MM.1S (cell line): Measurements from ENCODE around the gene LIPJ.

Experiments
- DNase-seq: peaks from one replicate; pipeline ENCODE4 v3.0.0-alpha.2; 2015
- H2AFZ ChIP-seq: fragments of 300-600 bp; sonication (generic); 2 replicates; pipeline ENCODE4 v1.6.0; 2016; ENCODE audit warnings: antibody characterized with exemption, low read length
- H3F3A ChIP-seq: fragments of 300-600 bp; sonication (generic); 2 replicates; pipeline ENCODE4 v1.6.1; 2016; ENCODE audit warnings: mild to moderate bottlenecking, antibody characterized with exemption, low read length, moderate library complexity, mixed read lengths; ENCODE audit not compliant: insufficient read depth
- H3K27ac ChIP-seq: fragments of 300-600 bp; sonication (generic); 2 replicates; pipeline ENCODE4 v1.5.1; 2016; ENCODE audit warnings: mild to moderate bottlenecking, low read length
- H3K27me3 ChIP-seq: fragments of 300-600 bp; sonication (generic); replicated peaks from 2 replicates; pipeline ENCODE4 v1.6.0; 2016; ENCODE audit warnings: low read length; ENCODE audit not compliant: insufficient read depth
- H3K36me3 ChIP-seq: fragments of 300-600 bp; sonication (generic); replicated peaks from 2 replicates; pipeline ENCODE4 v1.6.1; 2016; ENCODE audit warnings: mild to moderate bottlenecking, low read length, mixed read lengths; ENCODE audit not compliant: insufficient read depth
- H3K4me1 ChIP-seq: fragments of 300-600 bp; sonication (generic); 2 replicates; pipeline ENCODE4 v1.6.1; 2016; ENCODE audit warnings: low read length, mixed read lengths
- H3K4me2 ChIP-seq: fragments of 300-600 bp; sonication (generic); 2 replicates; pipeline ENCODE4 v1.6.0; 2016; ENCODE audit warnings: low read depth, low read length
- H3K4me3 ChIP-seq: fragments of 300-600 bp; sonication (generic); 2 replicates; pipeline ENCODE4 v1.5.1; 2016; ENCODE audit warnings: low read length, mixed read lengths
- H3K79me2 ChIP-seq: fragments of 300-600 bp; sonication (generic); 2 replicates; pipeline ENCODE4 v1.6.1; 2016; ENCODE audit warnings: mixed run types, low read length, mixed read lengths
- H3K9ac ChIP-seq: fragments of 300-600 bp; sonication (generic); 2 replicates; pipeline ENCODE4 v1.6.1; 2016; ENCODE audit warnings: low read length, mixed read lengths
- H3K9me2 ChIP-seq: fragments of 300-600 bp; sonication (generic); replicated peaks from 2 replicates; pipeline ENCODE4 v1.6.1; 2016; ENCODE audit warnings: mild to moderate bottlenecking, low read length, mixed read lengths; ENCODE audit not compliant: insufficient read depth
- H3K9me3 ChIP-seq: fragments of 300-600 bp; sonication (generic); replicated peaks from 2 replicates; pipeline ENCODE4 v1.6.1; 2016; ENCODE audit warnings: mild to moderate bottlenecking, low read length, mixed read lengths; ENCODE audit not compliant: insufficient read depth
- H4K20me1 ChIP-seq: fragments of 300-600 bp; sonication (generic); 2 replicates; pipeline ENCODE4 v1.6.1; 2016; ENCODE audit warnings: mild to moderate bottlenecking, low read length, moderate library complexity, mixed read lengths; ENCODE audit not compliant: insufficient read depth
- CTCF ChIP-seq: fragments of 300-600 bp; sonication (generic); IDR thresholded peaks from 2 replicates; pipeline ENCODE4 v1.5.1; 2016; ENCODE audit warnings: antibody characterized with exemption, low read length, mixed read lengths
- EZH2 ChIP-seq: fragments of 300-600 bp; sonication (generic); optimal IDR thresholded peaks from 2 replicates; pipeline ENCODE3; 2017; ENCODE audit warnings: low read depth, mild to moderate bottlenecking, antibody characterized with exemption, low read length, mixed read lengths
- EZH2phosphoT487 ChIP-seq: fragments of 300-600 bp; sonication (generic); IDR thresholded peaks from 2 replicates; pipeline ENCODE4 v1.6.1; 2018; ENCODE audit warnings: antibody characterized with exemption, low read length

Gene LIPJ

GRCh38 chr10:88651101-88651551, 64.6 kb downstream of the LIPJ start:
- Histone ChIP-seq H3K9me3 (no peaks in the 10 kb centered on the region), H3K27ac (no peak overlapping the region), H3K27me3 (no peaks in the 10 kb centered on the region), H3F3A (no peaks in the 10 kb centered on the region), H3K4me2 (no peak overlapping the region), H3K4me1 (no peaks in the 10 kb centered on the region), H3K36me3 (no peaks in the 10 kb centered on the region), H2AFZ (no peak overlapping the region), H3K79me2 (no peaks in the 10 kb centered on the region), H4K20me1 (no peaks in the 10 kb centered on the region), H3K4me3 (no peak overlapping the region), H3K9me2 (no peaks in the 10 kb centered on the region), H3K9ac (no peak overlapping the region)
- no peak for DNase-seq
- no peak for TF ChIP-seq EZH2
- no peak for TF ChIP-seq CTCF
- TF ChIP-seq EZH2phosphoT487: no peak

- Histone ChIP-seq H3K9me2 (no peaks in the 10 kb centered on the region), H3K9me3 (no peaks in the 10 kb centered on the region), H3K36me3 (no peaks in the 10 kb centered on the region), H3F3A (no peaks in the 10 kb centered on the region), H3K4me1 (no peaks in the 10 kb centered on the region), H3K79me2 (no peaks in the 10 kb centered on the region), H3K27ac (no peak overlapping the region), H3K9ac (no peak overlapping the region), H3K4me3 (no peak overlapping the region), H4K20me1 (no peaks in the 10 kb centered on the region), H2AFZ (no peak overlapping the region), H3K4me2 (no peak overlapping the region), H3K27me3 (no peaks in the 10 kb centered on the region)
- no peak for TF ChIP-seq EZH2phosphoT487
- no peak for DNase-seq
Measured at GRCh38 chr10:88652616-88653015, 66.1 kb downstream of the LIPJ start.
